ENCODE measurements around the gene MPND. TPM values are rescaled to one million over a fixed set of nuclear protein-coding genes. Genes with fewer than 3 reads are reported as not detected.

Gene MPND
- total RNA-seq, 6 experiments from 2014 or later, result 6.4 to 21.7 (median 19.6) TPM

DNA sequence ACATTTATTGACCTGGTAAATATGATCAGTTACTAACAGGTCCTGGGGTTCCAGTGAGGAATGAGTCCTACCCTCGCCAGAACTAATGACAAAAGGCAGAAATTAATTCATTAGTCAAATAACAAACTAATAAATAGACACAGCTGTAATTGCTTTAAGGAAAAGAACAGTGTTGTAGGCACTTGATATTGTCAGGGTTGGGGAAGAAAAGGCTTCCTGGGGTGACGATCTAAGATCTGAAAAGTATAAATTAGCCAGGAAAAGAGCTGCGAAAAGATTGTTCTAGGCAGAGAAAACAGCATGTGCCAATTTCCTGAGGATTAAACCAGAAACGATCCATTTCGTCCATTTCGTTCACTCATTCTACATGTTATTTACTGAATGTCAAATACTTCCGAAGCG is 58.4 kb downstream of the MPND start:
- no peaks in the 10 kb centered on the region for H3K27me3 ChIP-seq
- no peaks in the 10 kb centered on the region for H3K36me3 ChIP-seq
- H3K4me1 ChIP-seq, result peaks cover 0 to 33% (median 12%) of the 10 kb centered on the region in 4 donors
- DNase-seq (no peak), ATAC-seq (no peak)
- H3K27ac ChIP-seq, result peak overlapping the region; percentile 82 to 88 (median 85)
- TF ChIP-seq, protein P1, sequence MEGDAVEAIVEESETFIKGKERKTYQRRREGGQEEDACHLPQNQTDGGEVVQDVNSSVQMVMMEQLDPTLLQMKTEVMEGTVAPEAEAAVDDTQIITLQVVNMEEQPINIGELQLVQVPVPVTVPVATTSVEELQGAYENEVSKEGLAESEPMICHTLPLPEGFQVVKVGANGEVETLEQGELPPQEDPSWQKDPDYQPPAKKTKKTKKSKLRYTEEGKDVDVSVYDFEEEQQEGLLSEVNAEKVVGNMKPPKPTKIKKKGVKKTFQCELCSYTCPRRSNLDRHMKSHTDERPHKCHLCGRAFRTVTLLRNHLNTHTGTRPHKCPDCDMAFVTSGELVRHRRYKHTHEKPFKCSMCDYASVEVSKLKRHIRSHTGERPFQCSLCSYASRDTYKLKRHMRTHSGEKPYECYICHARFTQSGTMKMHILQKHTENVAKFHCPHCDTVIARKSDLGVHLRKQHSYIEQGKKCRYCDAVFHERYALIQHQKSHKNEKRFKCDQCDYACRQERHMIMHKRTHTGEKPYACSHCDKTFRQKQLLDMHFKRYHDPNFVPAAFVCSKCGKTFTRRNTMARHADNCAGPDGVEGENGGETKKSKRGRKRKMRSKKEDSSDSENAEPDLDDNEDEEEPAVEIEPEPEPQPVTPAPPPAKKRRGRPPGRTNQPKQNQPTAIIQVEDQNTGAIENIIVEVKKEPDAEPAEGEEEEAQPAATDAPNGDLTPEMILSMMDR (IDR thresholded peaks at IDR 0.05), result no peak
- TF ChIP-seq POLR2A (IDR thresholded peaks at IDR 0.05), result no peak
- H3K9me3 ChIP-seq, result no peaks in the 10 kb centered on the region
- WGBS (ENCODE audit: insufficient coverage, low coverage, low lambda C conversion rate, missing lambda C conversion rate), result 1% methylated on average over 8 of the region's 8 CpGs
- peak overlapping the region; percentile 30 to 84 (median 75) for H3K4me3 ChIP-seq
- intact Hi-C loops (cut with DNase I), result loop anchor here in 1 of 2 donors (10.0 kb wide), 1 partner anchor 53 kb away; the partner anchor contains the start of gene UBXN6

DNA sequence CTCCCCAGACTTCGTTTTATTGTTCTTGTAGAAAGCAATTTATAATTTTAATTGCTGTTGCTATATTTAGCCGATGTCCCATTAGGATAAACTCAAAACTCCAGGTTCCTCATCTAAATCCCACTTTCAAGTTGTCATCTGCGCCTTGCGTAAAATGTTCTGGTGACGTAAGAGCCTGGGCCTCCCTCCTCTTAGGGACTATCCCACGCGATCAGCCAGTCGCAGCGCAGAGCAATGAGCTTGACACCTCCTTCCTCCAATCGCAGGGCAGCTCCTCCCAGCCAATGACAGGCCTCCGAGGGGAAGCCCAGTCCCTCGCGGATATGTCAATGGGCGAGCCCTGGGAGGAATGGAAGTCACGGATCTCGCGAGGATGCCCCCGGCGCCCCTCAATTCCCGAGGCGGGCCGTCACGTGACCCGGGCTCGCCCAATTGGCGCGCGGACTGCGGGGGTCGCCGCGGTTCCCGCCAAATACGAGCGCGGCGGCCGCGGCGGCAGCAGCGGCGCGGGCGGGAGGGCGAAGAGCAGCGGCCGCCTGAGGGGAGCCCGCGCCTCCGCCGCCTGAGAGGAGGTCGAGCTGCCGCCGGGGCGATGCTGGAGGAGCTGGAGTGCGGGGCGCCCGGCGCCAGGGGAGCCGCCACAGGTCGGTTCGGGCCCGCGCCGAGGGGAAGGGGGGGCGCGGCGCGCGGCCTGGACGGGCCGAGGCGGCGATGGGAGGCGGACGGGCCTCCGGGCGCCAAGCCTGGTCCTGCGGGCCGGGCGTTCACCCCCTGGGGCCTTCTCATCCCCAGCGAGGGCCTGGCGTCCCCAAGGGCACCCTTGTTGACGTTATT is 59.0 kb downstream of the MPND start, which contains the start of gene CHAF1A:
TSS of gene CHAF1A (plus strand) at position 470 of the 834 bp plus-strand sequence. CDS start at position 593, 123 bp downstream.
- Histone ChIP-seq H3K27me3 (no peaks in the 10 kb centered on the region), H3K4me1 (peaks cover 0 to 27% (median 8%) of the 10 kb centered on the region in 4 donors), H3K36me3 (no peaks in the 10 kb centered on the region), H3K27ac (peak within 1 kb of the TSS; percentile 82 to 88 (median 85)), H3K9me3 (no peaks in the 10 kb centered on the region), H3K4me3 (peak within 1 kb of the TSS; percentile 75 to 84 (median 80))
- intact Hi-C loops (cut with DNase I), result loop anchor here in 1 of 2 donors (10.0 kb wide), 1 partner anchor 52 kb away; the partner anchor contains the start of gene UBXN6
- peak; percentile 99 to 100 (median 100) for DNase-seq
- peak; percentile 87 to 95 (median 90) for ATAC-seq
- TF ChIP-seq, protein P1 (IDR thresholded peaks at IDR 0.05), result no peak
- TF ChIP-seq POLR2A (IDR thresholded peaks at IDR 0.05), result peak; percentile 37
- under 1% methylated on average over 13 of the region's 84 CpGs for WGBS (ENCODE audit: insufficient coverage, low coverage, low lambda C conversion rate, missing lambda C conversion rate)

DNA sequence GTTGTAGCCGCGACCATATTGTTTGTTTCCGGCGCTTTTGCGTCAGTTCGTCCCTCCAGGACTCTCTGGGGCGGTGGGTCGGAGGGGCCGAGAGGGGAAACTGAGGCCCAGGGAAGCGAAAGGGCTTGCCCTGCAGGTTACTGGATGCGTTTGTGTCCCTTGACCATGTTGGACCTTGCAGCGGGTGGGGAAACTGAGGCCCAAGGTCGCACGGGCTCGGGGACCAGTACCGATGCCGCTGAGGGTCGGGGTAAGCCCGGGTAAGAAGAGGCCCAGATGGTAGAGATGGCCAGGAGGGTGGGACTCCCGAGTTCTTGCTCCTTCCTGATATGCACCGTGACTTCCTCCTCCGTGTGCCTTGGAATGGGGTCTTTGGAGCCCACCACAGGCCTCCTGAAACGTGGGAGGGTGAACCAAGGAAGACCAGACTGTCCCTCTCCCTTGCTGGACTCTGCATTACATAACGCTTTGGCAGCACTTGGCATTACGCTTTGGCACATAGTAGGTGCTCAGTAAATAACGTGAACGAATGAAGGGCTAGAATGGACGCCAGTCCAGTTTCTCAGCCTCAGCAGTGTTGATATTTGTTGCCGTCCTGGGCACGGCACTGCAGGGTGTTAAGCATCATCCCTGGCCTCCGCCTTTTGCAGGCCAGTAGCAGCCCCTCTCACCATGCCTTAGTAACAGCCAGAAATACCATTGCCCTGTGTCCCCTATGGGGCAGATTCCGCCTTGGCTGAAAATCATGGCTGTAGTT is 59.8 kb downstream of the MPND start:
- TF ChIP-seq, protein P1 (IDR thresholded peaks at IDR 0.05), result no peak
- no peak for TF ChIP-seq POLR2A (IDR thresholded peaks at IDR 0.05)
- intact Hi-C loops (cut with DNase I), result loop anchor here in 1 of 2 donors (10.0 kb wide), 1 partner anchor 52 kb away; the partner anchor contains the start of gene UBXN6
- H3K4me1 ChIP-seq, result peaks cover 0 to 19% (median 5%) of the 10 kb centered on the region in 4 donors
- ATAC-seq, result no peak
- H3K36me3 ChIP-seq, result no peaks in the 10 kb centered on the region
- H3K9me3 ChIP-seq, result no peaks in the 10 kb centered on the region
- no peaks in the 10 kb centered on the region for H3K27me3 ChIP-seq
- DNase-seq, result peak in 1 of 3 donors; percentile 56
- peak overlapping the region; percentile 75 to 84 (median 80) for H3K4me3 ChIP-seq
- WGBS (ENCODE audit: insufficient coverage, low coverage, low lambda C conversion rate, missing lambda C conversion rate), result under 1% methylated on average over 15 of the region's 32 CpGs
- H3K27ac ChIP-seq, result peak overlapping the region in 1 of 3 donors; percentile 44

DNA sequence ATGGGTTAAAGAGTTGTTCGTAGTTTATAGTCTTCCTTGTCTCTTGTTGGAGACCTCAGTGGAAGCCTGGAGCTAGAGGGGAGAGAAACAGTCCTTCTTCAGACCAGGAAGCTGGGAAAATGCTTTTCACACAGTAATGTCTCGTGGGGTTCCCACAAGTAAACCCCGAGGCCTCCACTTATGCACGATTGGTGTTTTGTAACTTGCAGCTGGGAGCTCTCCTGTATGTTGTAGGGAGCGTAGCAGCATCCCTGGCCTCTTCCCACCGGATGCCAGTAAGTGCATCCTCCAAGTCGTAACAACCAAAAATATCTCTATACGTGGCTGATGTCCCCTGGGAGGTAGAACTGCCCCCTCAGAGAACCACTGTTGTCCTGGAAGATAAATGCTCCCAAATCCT is 62.6 kb downstream of the MPND start:
- 91% methylated on average over 1 of the region's 8 CpGs for WGBS (ENCODE audit: insufficient coverage, low coverage, low lambda C conversion rate, missing lambda C conversion rate)
- DNase-seq (no peak), ATAC-seq (no peak)
- Histone ChIP-seq H3K27me3 (no peaks in the 10 kb centered on the region), H3K36me3 (no peaks in the 10 kb centered on the region), H3K4me1 (peaks cover 0 to 8% (median 0%) of the 10 kb centered on the region in 4 donors), H3K9me3 (no peaks in the 10 kb centered on the region), H3K27ac (no peak overlapping the region), H3K4me3 (no peak overlapping the region)
- intact Hi-C loops (cut with DNase I), result loop anchor here in 1 of 2 donors (10.0 kb wide), 1 partner anchor 49 kb away; the partner anchor contains the start of gene UBXN6
- no peak for TF ChIP-seq POLR2A (IDR thresholded peaks at IDR 0.05)
- TF ChIP-seq, protein P1 (IDR thresholded peaks at IDR 0.05), result no peak
